Dermis blood vessel endothelial cell (primary cell): Measurements from ENCODE around the gene MAPT. TPM values are rescaled to one million over a fixed set of nuclear protein-coding genes. Genes with fewer than 3 reads are reported as not detected.

Experiments used
- DNase-seq: peaks from one replicate; pipeline ENCODE4 v3.0.0; 2010
- total RNA-seq: library from RNA; depleted of rRNA; stranded (reverse); fragments of >200 nt; gene quantifications from 2 replicates; pipeline ENCODE4 v1.2.3, GENCODE V29; 2014

MAPT gene
- total RNA-seq, 1 donor from 2014 or later = under 0.01 TPM

GRCh38 chr17:45976391-45976754, 82.0 kb downstream of the MAPT start:
- DNase-seq = no peak

- DNase-seq = no peak
These were observed 82.6 kb downstream of the MAPT start for GRCh38 chr17:45976755-45977505.

GRCh38 chr17:45977506-45977824, 83.1 kb downstream of the MAPT start:
- no peak for DNase-seq

- no peak for DNase-seq
These were observed 83.7 kb downstream of the MAPT start for GRCh38 chr17:45977976-45978626.

- no peak for DNase-seq
These were observed 84.8 kb downstream of the MAPT start for GRCh38 chr17:45979137-45979536.

- DNase-seq = no peak
These were observed 86.5 kb downstream of the MAPT start for GRCh38 chr17:45980855-45981254.

GRCh38 chr17:45981306-45981705, 87.0 kb downstream of the MAPT start:
- DNase-seq = no peak

- DNase-seq = no peak
These were observed 88.6 kb downstream of the MAPT start for GRCh38 chr17:45982791-45983613.

- DNase-seq = no peak
These were observed 89.4 kb downstream of the MAPT start for GRCh38 chr17:45983614-45984310.

GRCh38 chr17:45984368-45984767, 90.0 kb downstream of the MAPT start:
- DNase-seq = no peak

GRCh38 chr17:45985447-45985846, 91.1 kb downstream of the MAPT start:
- DNase-seq = peak; percentile 38

- DNase-seq = no peak
These were observed 91.7 kb downstream of the MAPT start for GRCh38 chr17:45986056-45986455.

GRCh38 chr17:45987706-45988105, 93.4 kb downstream of the MAPT start:
- DNase-seq = no peak

- no peak for DNase-seq
These were observed 95.4 kb downstream of the MAPT start for GRCh38 chr17:45989759-45990158.

GRCh38 chr17:45990886-45991285, 96.5 kb downstream of the MAPT start:
- DNase-seq = no peak

- no peak for DNase-seq
These were observed 97.0 kb downstream of the MAPT start for GRCh38 chr17:45991341-45991740.

- no peak for DNase-seq
These were observed 97.8 kb downstream of the MAPT start for GRCh38 chr17:45992175-45992574.

- DNase-seq = no peak
These were observed 98.5 kb downstream of the MAPT start for GRCh38 chr17:45992904-45993303.

GRCh38 chr17:45993962-45994627, 99.7 kb downstream of the MAPT start:
- no peak for DNase-seq

GRCh38 chr17:45994987-45995386, 100.6 kb downstream of the MAPT start:
- DNase-seq = no peak

- DNase-seq = no peak
These were observed 101.4 kb downstream of the MAPT start for GRCh38 chr17:45995627-45996270.
